COLO668 (cell line): Measurements from ENCODE around the gene COLGALT1.
"Not testable (repeated sequence)": the region's sequence is repeated elsewhere in the genome, so short reads cannot be mapped to it uniquely, and the experiment has no call there.

Experiments used
- DNase-seq: peaks from one replicate; lab custom pipeline; 2025; ENCODE audit not compliant: unreplicated experiment; lab: John Stamatoyannopoulos, UW

COLGALT1 gene

DNA sequence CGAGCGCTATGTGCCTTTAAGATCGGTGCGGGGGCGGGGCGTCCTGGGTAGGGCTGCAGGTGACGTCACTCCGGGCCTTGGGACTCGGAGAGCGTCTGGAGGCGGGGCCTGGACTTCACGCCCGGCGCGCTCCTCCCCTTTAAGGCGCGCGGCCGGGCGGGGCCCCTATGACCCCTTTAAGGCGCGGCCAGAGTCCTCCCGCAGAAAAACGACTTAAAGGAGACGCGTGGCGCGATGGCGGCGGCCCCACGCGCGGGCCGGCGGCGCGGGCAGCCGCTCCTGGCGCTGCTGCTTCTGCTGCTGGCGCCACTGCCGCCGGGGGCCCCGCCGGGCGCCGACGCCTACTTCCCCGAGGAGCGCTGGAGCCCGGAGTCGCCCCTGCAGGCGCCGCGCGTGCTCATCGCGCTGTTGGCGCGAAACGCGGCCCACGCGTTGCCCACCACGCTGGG is at the start of gene COLGALT1:
Gene COLGALT1, plus strand, starts transcription at position 170 of the 449 bp plus-strand sequence. Its CDS starts 65 bp downstream, at position 235.
- DNase-seq: peak; percentile 99

DNA sequence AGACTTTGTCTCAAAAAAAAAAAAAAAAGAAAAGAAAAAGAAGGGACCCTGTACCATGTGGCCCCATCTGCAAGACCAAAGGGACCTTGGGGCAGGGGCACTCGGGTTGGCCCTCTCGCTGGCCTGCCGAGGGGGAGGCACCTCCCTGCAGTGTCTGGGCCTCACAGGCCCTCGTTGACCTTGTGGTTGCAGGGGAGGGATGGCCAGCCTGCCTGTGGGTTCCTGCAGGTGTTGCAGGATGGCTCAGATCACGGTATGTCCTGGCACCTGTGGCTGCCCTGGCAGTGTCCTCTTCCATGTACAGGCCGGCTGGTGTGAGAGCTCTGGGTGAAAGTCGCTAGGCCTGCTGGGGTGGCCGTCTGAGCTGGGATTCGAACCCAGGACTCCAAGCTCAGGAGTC is 48.7 kb upstream of the COLGALT1 start:
- DNase-seq: no peak

DNA sequence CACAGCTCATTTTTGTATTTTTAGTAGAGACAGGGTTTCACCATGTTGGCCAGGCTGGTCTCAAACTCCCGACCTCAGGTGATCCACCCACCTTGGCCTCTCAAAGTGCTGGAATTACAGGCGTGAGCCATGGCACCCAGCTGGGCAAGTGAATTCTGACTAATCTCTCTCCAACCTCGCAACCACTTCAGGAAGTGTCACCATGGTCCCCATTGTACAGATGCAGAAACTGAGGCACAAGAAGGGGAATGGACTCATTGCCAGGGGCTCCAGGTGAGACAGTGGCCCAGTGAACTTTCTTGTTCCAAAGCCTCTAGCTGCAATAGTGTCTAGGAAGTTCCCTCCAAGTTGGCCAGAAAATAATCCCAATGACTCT is 46.9 kb upstream of the COLGALT1 start:
- not testable (repeated sequence) for DNase-seq

DNA sequence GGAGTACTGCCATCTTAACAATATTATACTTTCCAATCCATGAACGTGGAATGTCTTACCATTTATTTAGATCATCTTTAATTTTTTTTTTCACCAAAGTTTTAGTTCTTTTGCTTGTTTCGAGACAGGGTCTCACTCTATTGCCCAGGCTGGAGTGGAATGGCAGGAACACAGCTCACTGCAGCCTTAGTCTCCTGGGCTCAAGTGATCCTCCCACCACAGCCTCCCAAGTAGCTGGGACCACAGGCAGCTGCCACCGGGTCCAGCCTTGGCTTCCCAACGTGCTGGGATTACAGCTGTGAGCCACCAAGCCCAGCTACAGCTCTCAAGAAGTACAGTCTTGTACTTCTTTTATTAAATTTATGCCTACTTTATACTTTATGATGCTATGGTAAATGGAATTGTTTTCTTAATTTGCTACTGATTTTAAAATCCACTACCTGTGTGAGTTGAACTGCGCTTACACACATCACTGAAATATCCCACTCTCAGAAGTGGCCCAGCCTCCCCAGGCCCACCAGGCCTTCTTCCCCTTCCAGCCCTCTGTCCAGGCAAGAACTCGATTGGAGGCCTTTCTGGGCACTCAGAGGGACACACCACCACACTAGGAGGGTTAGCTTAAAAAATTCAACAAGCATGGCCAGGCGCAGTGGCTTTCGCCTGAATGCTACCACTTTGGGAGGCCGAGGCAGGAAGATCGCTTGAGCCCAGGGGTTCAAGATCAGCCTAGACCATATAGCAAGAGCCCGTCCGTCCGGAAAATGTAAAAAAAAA is 45.0 kb upstream of the COLGALT1 start:
- no peak for DNase-seq

DNA sequence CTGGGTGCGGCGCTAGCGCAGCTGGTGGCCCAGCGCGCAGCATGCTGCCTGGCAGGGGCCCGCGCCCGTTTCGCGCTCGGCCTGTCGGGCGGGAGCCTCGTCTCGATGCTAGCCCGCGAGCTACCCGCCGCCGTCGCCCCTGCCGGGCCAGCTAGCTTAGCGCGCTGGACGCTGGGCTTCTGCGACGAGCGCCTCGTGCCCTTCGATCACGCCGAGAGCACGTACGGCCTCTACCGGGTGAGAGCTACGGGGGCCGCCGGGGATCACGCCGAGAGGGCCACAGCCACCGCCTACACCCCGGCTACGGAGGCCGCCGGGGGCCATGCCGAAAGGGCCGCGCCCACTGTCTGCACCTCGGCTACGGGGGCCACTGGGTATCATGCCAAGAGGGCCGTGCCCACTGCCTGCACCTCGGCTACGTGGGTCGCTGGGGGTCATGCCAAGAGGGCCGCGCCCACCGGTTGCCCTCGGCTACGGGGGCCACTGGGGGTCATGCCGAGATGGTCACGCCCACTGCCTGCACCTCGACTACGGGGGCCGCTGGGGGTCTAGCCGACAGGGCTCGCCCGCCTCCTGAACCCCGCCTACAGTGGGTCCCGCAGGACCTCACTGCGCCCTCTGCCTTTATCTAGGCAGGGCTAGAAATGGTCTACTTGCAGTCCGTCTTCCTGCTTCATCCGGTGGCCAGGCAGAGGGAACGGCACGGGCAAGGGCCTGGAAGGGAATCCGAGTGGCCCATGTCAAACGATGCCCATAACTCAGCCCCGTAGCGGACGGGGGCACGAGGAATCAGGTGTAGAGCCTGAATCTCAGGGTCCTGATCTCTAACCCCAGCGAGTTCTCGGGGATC is 43.5 kb upstream of the COLGALT1 start:
- peak; percentile 86 for DNase-seq

DNA sequence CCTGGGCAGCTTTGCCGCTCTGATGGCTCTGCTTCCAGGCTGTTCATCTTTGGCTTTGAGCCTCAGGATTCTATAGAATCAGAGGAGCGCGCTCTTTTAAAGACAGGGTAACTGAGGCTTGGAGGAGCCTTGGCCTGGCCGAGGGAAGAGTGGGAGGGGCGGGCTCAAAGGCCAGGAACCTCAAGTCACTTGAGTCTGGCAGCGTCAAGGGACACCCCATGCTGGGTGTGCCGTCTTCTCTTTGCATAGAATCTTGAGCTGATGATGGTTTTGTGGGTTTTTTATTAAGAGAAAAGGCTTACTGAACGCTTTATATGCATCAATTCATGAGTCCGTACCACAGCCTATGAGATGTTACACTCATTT is 42.9 kb upstream of the COLGALT1 start:
- no peak for DNase-seq

DNA sequence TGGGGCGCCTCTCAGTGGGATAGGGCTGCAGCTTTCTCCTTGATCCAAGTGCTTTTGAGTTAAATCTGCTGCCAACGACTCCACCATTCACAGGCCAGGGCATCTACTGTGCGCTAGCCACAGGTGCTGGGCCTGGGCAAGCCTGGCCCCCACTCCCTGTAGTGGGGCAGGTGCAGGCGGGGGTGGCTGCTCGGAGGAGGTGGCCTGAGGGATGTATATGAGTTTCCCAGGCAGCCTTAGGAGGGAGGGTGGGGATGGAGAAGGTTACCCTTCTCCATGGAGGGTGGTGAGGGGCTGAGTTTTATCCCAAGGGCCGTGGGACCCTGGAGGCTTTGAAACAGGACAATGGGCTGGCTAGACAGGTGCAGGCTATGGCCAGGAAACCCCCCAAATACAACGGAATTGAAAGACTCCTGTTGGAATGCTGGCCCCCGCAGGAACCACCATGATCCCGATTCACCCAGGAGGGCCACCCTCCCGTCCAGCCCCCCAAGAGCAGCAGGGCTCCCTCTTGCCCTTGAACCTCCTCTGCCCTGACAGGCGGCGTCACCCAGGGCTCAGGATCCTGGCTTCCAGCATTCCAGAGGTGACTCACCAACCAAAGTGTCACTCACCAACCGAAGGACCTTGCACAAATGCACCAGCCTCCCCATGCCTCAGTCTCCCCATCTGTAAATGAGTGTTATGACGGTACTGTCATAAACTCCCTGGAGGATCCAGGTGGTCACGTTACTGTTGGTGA is 39.9 kb upstream of the COLGALT1 start:
- no peak for DNase-seq

DNA sequence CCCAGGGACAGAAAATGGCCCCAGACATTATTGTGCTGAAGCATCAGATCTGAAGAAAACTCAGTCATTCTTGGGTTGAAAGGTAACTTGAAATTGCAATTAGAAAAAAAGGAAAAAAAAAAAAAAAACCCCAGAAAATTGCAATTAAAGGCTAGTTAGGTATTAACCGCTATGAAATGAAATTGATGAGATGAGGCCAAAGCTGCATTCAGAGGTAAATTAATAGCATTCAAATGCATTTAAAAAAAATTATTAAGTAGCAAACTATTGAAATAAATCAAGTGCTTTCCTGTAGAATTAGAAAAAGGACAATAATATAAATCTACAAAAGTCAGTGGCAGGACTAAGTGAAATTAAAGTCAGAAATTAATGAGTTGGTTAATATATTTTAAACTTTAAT is 37.6 kb upstream of the COLGALT1 start:
- DNase-seq: no peak

DNA sequence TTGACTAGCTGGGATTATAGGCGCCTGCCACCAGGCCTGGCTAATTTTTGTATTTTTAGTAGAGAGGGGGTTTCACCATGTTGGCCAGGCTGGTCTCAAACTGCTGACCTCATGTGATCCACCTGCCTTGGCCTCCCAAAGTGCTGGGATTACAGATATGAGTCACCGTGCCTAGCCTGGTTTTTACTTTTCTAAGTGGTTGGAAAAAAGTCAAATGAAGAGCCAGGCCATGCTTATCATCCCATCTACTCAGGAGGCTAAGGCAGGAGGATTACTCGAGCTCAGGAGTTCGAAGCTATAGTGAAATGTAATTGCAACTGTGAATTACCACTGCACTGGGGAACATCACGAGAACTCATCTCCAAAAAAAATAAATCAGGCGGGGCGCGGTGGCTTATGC is 36.8 kb upstream of the COLGALT1 start:
- not testable (repeated sequence) for DNase-seq

DNA sequence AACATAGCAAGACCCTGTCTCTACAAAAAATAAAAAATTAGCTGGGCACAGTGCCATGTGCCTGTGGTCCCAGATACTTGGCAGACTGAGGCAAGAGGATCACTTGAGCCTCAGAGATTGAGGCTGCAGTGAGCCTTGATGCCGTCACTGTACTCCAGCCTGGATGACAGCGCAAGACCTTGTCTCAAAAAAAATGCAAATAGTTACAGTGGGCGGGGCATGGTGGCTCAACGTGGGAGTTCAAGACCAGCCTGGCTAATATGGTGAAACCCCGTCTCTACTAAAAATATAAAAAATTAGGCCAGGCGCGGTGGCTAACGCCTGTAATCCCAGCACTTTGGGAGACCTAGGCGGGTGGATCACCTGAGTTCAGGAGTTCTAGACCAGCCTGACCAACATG is 35.5 kb upstream of the COLGALT1 start:
- DNase-seq: no peak

DNA sequence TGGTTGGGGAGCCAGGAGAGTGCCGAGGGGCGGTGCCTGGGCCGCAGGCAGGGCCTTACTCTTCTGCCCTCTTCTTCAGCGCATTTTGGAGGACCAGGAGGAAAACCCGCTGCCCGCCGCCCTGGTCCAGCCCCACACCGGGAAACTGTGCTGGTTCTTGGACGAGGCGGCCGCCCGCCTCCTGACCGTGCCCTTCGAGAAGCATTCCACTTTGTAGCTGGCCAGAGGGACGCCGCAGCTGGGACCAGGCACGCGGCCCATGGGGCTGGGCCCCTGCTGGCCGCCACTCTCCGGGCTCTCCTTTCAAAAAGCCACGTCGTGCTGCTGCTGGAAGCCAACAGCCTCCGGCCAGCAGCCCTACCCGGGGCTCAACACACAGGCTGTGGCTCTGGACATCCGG is 34.6 kb upstream of the COLGALT1 start:
- DNase-seq: no peak

DNA sequence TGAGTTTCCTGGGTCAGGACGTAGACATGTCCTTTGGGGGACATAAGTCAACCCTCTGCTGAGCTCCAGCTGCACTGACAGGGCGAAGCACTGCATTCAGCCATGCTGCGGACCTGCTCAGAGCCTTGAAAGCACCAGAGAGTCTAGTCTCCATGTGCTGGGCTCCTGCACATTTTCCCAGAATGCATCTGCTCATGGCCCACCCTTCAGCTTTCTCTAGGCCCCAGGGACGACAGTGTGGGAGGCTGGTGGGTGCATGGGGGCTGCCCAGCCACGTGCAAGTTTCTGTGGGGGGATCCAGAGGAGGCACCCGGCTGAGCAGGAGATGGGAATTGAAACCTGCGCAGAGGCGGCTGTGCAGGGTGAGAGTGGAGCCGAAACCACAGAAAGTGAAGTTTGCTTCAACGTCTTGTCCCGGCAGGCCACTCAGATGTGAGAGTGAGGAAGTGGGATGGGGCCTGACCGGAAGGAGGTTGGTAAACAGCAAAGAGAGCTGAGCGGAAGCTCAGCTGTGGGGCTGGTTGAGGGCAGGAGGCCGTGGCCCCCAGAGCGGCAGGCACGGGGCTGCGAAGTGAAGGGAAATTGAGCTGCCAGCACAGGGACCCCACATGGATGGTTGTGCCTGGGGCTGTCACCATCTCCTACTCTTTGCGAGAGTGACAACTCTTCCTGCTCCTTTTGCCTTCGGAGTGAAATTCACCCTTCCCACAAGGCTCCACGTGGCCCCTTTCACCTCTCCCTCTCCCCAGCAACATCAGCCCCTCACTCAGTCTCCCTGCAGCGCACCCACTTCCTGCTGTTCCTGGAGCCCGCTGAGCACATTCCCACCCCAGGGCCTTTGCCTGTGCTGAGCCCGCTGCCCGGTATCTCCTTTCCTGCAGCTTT is 32.2 kb upstream of the COLGALT1 start:
- no peak for DNase-seq

DNA sequence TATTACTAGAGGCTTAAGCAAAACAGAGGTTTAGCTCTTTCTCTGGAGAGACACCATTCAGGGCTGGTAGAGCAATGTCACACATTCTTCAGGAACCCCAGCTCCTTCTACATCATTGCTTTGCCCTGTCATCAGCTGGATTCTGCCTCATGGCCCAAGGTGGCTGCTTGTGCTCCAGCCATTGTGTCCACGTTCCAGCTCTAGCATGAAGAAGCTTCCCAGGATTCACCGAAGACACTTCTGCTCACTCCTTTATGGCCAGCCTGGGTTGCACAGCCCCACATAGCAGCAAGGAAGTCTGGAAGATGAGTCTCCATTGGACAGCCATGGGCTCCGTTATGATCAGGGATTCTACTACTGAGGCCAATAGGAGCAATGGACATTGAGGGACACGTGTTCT is 30.8 kb upstream of the COLGALT1 start:
- DNase-seq: no peak

DNA sequence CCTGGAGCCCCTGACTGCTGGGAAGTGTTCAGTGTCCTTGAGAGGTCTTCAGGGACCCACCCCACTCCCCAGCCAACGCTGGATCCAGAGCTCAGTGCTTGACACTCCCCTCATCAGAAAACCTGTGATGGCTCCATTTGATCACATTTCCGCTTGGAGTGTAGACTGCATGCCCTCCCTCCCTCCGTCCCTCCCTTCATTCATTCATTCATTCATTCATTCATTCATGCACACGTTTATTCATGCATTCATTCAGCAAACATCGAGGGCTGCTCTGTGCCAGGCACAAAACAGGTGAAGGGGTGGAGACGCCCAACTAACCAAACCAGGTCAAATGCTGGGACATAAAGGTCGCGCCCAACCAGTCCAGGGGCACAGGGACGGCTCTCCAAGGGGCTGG is 30.3 kb upstream of the COLGALT1 start:
- DNase-seq: no peak

DNA sequence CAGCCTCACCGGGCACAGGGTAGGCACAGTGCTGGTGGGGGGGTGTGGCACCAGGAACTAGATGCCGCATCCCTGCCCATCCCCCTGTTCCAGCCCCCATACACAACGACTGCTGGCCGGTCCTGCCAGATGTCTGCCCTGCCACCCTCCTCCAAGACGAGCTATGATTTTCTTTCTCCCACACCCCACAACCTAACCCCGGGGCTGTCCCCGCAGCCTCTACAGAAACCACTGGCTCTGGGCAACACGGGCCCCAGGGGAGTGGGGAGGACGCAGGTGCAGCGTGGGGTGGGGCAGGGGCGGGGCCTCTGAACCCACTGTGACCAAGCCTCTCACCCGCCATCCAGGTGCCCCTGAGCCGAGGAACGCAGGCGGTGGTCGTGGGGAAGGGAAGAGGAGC is 28.5 kb upstream of the COLGALT1 start:
- DNase-seq: peak; percentile 10

DNA sequence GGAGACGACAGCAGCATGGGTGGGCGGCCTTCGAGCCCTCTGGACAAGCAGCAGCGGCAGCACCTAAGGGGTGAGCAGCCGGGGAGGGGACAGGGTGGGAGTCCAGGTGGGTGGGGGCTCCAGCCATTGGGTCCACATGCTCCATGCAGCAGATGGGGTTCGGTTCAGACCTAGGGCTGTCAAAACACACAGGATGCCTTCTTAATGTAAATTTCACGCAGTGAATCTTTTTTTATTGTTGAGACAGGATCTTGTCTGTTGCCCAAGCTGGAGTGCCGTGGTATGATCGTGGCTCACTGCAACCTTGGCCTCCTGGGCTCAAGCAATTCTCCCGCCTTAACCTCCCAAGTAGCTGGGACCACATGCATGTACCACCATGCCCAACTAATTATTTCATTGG is 28.1 kb upstream of the COLGALT1 start:
- DNase-seq: no peak

DNA sequence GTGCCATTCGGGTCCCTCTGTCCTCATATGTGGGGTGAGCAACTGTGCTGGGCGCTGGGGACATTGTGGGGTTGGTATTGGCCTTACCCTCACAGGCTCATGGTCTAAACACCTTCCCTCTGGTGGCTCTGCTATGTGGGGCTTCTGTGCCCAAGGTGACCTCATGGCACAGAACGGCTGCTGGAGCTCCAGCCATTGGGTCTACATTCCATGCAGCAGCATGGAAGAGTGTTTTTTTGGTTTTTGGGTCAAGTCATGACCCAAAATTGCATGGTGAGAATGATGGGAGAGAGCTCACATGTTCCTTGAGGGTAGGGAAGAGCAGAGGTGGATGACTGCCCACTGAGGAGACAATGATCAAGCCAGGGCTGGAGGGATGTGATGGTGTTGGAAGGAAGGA is 26.8 kb upstream of the COLGALT1 start:
- DNase-seq: no peak

DNA sequence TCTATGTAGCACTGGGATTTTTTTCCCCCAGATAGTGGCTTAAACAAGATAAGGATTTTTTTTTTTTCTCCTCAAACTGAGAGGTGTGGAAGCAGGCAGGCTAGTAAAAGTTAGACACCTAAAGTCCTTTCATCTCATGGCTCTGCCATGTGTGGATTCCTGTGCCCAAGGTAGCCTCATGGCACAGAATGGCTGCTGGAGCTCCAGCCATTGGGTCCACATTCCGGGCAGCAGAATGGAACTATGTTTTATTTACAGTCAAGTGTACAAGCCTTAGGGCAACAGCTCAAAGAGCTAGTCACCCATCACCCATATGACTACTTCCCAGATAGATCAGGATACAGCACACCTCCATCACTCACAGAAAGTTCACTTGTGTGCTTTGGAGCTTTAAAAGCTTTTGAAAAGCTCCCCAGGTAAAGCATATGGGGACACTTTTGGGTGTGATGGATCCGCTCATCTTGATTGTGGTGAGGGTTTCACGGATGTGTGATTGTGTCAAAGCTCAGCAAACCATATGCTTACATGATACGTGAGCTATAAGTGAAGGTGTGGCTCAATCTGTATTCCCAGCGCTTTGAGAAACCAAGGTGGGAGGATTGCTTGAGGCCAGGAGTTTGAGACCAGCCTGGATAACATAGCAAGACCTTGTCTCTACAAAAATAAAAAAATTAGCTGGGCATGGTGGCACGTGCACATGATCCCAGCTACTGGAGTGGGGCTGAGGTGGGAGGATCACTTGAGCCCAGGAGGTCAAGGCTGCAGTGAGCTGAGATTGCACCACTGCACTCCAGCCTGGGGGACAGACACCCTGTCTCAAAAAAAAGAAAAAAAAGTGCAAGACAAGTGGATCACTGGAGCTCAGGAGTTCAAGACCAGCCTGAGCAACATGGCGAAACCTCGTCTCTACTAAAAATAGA is 25.9 kb upstream of the COLGALT1 start:
- DNase-seq: no peak

DNA sequence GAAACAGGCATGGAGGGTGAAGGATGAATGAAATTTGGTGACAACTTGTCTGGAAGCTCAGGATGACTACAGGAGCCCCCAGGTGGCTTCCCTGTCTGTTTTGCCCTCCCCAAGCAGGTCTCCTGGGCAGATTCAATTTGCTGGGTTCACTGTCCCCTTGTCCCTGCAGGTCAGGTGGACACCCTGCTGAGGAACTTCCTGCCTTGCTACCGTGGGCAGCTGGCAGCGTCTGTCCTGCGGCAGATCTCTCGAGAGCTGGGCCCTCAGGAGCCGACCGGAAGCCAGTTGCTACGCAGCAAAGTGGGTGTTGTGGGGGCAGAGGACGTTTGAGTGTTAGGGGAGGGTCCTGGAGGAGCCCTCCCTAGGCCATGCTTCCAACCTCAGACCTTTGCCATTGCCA is 24.9 kb upstream of the COLGALT1 start:
- DNase-seq: peak; percentile 66

DNA sequence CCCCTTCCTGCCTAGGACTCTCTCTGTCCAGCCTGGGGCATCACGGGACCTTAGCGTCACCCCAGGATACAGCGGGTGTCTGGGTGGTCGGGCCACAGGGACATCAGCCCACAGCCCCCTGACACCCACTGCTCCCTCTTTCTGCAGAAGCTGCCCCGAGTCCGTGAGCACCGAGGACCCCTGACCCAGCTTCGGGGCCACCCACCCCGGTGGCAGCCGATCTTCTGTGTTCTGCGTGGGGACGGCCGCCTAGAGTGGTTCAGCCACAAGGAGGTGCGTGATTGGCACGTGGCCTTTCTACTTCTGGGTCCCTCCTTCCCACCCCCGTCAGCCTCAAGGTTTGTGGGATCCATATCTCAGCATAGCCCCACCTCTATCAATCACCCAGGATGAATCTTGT is 23.3 kb upstream of the COLGALT1 start:
- no peak for DNase-seq
